ENCODE data around the gene LRRC28. TPM values are rescaled to one million over a fixed set of nuclear protein-coding genes. Genes with fewer than 3 reads are reported as not detected.
"Not testable (repeated sequence)": the region's sequence is repeated elsewhere in the genome, so short reads cannot be mapped to it uniquely, and the experiment has no call there.

LRRC28 gene
- total and polyA plus RNA-seq, 2 donors (not counting 1 experiment from before 2014, with no cell fraction given), result 13.3 to 31.8 TPM

DNA sequence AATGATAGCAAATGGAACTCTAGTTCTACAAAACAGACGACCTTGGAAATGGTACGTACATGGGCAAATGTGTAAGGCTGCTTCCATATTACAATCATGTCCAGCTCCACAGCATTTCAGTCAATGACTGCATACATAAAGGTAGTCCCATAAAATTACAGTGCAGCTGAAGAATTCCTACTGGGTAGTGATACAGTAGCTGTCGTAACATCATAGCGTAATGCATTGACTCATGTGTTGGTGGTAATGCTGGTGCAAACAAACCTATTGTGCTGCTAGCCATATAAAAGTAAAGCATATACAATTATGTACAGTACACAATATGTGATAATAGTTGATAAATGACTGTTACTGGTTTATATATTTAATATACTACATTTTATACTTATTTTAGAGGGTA, 20.4 kb upstream of the LRRC28 start:
- no peak overlapping the region for H3K4me3 ChIP-seq (ENCODE audit: control extremely low read depth in 1 of 5, extremely low read depth in 1 of 5, insufficient read depth in 1 of 5, low read depth in 2 of 5, low read length in 4 of 5)
- H4K20me1 ChIP-seq (ENCODE audit: control insufficient read depth, insufficient read depth, low read length, poor library complexity, severe bottlenecking), result no peaks in the 10 kb centered on the region
- no peaks in the 10 kb centered on the region for H3K36me3 ChIP-seq (replicated peaks in 1 of 2; ENCODE audit: control extremely low read depth in 1 of 2, control insufficient read depth in 1 of 2, extremely low read depth in 1 of 2, insufficient read depth in 2 of 2, low read length in 1 of 2)
- Mint-ChIP-seq H3K27me3 (no peaks in the 10 kb centered on the region), H3K27ac (no peak overlapping the region), H3K4me3 (no peak overlapping the region), H3K9me3 (ENCODE audit: insufficient read depth) (peaks cover 5% of the 10 kb centered on the region), H3K4me1 (no peaks in the 10 kb centered on the region)
- H3K27me3 ChIP-seq (replicated peaks in 1 of 4; ENCODE audit: control extremely low read depth in 1 of 4, control insufficient read depth in 3 of 4, insufficient read depth in 4 of 4, low read length in 3 of 4), result no peaks in the 10 kb centered on the region
- H3K9ac ChIP-seq (ENCODE audit: low read length), result no peak overlapping the region
- ChIA-PET CTCF (no interaction called here), POLR2A (no interaction called here)
- intact Hi-C loops (cut with micrococcal nuclease), result no loop called here
- TF ChIP-seq CTCF (IDR thresholded peaks at IDR 0.05) (no peak), EZH2 (IDR thresholded peaks at IDR 0.05; ENCODE audit: borderline replicate concordance, insufficient read depth, low read depth, low read length, poor library complexity, severe bottlenecking) (no peak)
- no peak overlapping the region for H3K4me2 ChIP-seq (replicated peaks; ENCODE audit: low read depth, low read length, poor library complexity, severe bottlenecking)
- no peak overlapping the region for H3K27ac ChIP-seq (ENCODE audit: low read length in 2 of 2)
- peaks cover 0 to 4% (median 2%) of the 10 kb centered on the region in 3 donors for H3K9me3 ChIP-seq (ENCODE audit: control extremely low read depth in 1 of 3, control insufficient read depth in 2 of 3, insufficient read depth in 1 of 3, low read length in 2 of 3)
- WGBS (ENCODE audit: insufficient coverage), result no CpG with 5 or more reads among the region's 4 CpGs
- H2AFZ ChIP-seq (ENCODE audit: insufficient read depth, low read depth, low read length, poor library complexity, severe bottlenecking), result no peak overlapping the region
- ATAC-seq (ENCODE audit: low read depth) (no peak), DNase-seq (no peak)
- no peaks in the 10 kb centered on the region for H3K4me1 ChIP-seq (ENCODE audit: control insufficient read depth in 2 of 2, insufficient read depth in 2 of 2, low read length in 2 of 2)
- H3K79me2 ChIP-seq (ENCODE audit: control insufficient read depth, insufficient read depth, low read length), result no peaks in the 10 kb centered on the region

- Histone ChIP-seq H3K27me3 (replicated peaks in 1 of 4; ENCODE audit: control extremely low read depth in 1 of 4, control insufficient read depth in 3 of 4, insufficient read depth in 4 of 4, low read length in 3 of 4) (no peaks in the 10 kb centered on the region), H3K27ac (ENCODE audit: low read length in 2 of 2) (no peak overlapping the region), H2AFZ (ENCODE audit: insufficient read depth, low read depth, low read length, poor library complexity, severe bottlenecking) (no peak overlapping the region), H3K4me1 (ENCODE audit: control insufficient read depth in 2 of 2, insufficient read depth in 2 of 2, low read length in 2 of 2) (no peaks in the 10 kb centered on the region), H3K4me3 (ENCODE audit: control extremely low read depth in 1 of 5, extremely low read depth in 1 of 5, insufficient read depth in 1 of 5, low read depth in 2 of 5, low read length in 4 of 5) (no peak overlapping the region), H3K36me3 (replicated peaks in 1 of 2; ENCODE audit: control extremely low read depth in 1 of 2, control insufficient read depth in 1 of 2, extremely low read depth in 1 of 2, insufficient read depth in 2 of 2, low read length in 1 of 2) (no peaks in the 10 kb centered on the region), H3K9me3 (ENCODE audit: control extremely low read depth in 1 of 3, control insufficient read depth in 2 of 3, insufficient read depth in 1 of 3, low read length in 2 of 3) (peaks cover 0 to 4% (median 2%) of the 10 kb centered on the region in 3 donors), H3K9ac (ENCODE audit: low read length) (no peak overlapping the region), H3K4me2 (replicated peaks; ENCODE audit: low read depth, low read length, poor library complexity, severe bottlenecking) (no peak overlapping the region), H4K20me1 (ENCODE audit: control insufficient read depth, insufficient read depth, low read length, poor library complexity, severe bottlenecking) (no peaks in the 10 kb centered on the region), H3K79me2 (ENCODE audit: control insufficient read depth, insufficient read depth, low read length) (no peaks in the 10 kb centered on the region)
- POLR2A ChIA-PET, result no interaction called here
- H3K4me1 Mint-ChIP-seq, result no peaks in the 10 kb centered on the region
- CTCF ChIA-PET, result no interaction called here
- H3K9me3 Mint-ChIP-seq (ENCODE audit: insufficient read depth), result peaks cover 5% of the 10 kb centered on the region
- H3K27ac Mint-ChIP-seq, result no peak overlapping the region
- intact Hi-C loops (cut with micrococcal nuclease), result no loop called here
- WGBS (ENCODE audit: insufficient coverage), result no CpG with 5 or more reads among the region's 2 CpGs
- DNase-seq (no peak), ATAC-seq (ENCODE audit: low read depth) (no peak)
- H3K4me3 Mint-ChIP-seq, result no peak overlapping the region
- H3K27me3 Mint-ChIP-seq, result no peaks in the 10 kb centered on the region
- no peak for TF ChIP-seq EZH2 (IDR thresholded peaks at IDR 0.05; ENCODE audit: borderline replicate concordance, insufficient read depth, low read depth, low read length, poor library complexity, severe bottlenecking)
- no peak for TF ChIP-seq CTCF (IDR thresholded peaks at IDR 0.05)
Measured at GRCh38 chr15:99232740-99233139, 18.5 kb upstream of the LRRC28 start.

GRCh38 chr15:99234160-99234559, 17.1 kb upstream of the LRRC28 start:
- H3K4me1 Mint-ChIP-seq; H2AFZ ChIP-seq (ENCODE audit: insufficient read depth, low read depth, low read length, poor library complexity, severe bottlenecking); H3K9ac ChIP-seq (ENCODE audit: low read length); H3K4me2 ChIP-seq (replicated peaks; ENCODE audit: low read depth, low read length, poor library complexity, severe bottlenecking); H3K4me1 ChIP-seq (ENCODE audit: control insufficient read depth in 2 of 2, insufficient read depth in 2 of 2, low read length in 2 of 2); H3K4me3 ChIP-seq (ENCODE audit: control extremely low read depth in 1 of 5, extremely low read depth in 1 of 5, insufficient read depth in 1 of 5, low read depth in 2 of 5, low read length in 4 of 5); H3K27ac ChIP-seq (ENCODE audit: low read length in 2 of 2); DNase-seq; H4K20me1 ChIP-seq (ENCODE audit: control insufficient read depth, insufficient read depth, low read length, poor library complexity, severe bottlenecking); H3K79me2 ChIP-seq (ENCODE audit: control insufficient read depth, insufficient read depth, low read length); CTCF ChIA-PET; ATAC-seq (ENCODE audit: low read depth); H3K27ac Mint-ChIP-seq; H3K9me3 ChIP-seq (ENCODE audit: control extremely low read depth in 1 of 3, control insufficient read depth in 2 of 3, insufficient read depth in 1 of 3, low read length in 2 of 3); intact Hi-C loops (cut with micrococcal nuclease); H3K27me3 ChIP-seq (replicated peaks in 1 of 4; ENCODE audit: control extremely low read depth in 1 of 4, control insufficient read depth in 3 of 4, insufficient read depth in 4 of 4, low read length in 3 of 4); H3K4me3 Mint-ChIP-seq; POLR2A ChIA-PET; H3K9me3 Mint-ChIP-seq (ENCODE audit: insufficient read depth); H3K36me3 ChIP-seq (replicated peaks in 1 of 2; ENCODE audit: control extremely low read depth in 1 of 2, control insufficient read depth in 1 of 2, extremely low read depth in 1 of 2, insufficient read depth in 2 of 2, low read length in 1 of 2); H3K27me3 Mint-ChIP-seq: not testable (repeated sequence)
- no CpG with 5 or more reads among the region's 6 CpGs for WGBS (ENCODE audit: insufficient coverage)
